ENCODE measurements around the gene IL20RB.

IL20RB gene

DNA sequence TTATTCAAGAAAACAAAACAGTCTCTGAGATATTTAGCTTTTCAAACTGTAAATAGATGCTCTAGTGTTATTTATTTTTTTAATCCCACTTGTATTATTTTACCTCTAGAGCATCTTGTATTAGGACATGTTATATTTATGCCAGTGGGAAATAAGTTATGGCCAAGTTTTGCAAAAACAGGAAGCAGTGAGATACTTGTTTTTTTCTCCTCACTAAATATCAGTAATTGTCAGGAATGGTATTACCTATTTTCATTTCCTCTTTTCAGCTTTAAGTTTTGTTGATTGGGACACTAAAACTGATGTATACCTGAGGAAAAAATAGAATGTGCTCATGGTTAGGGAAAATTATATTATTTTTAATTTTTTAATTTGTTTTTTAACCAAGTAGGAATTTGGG is 8.6 kb upstream of the IL20RB start:
- Histone ChIP-seq H3K27me3 (ENCODE audit: low read depth, low read length) (no peaks in the 10 kb centered on the region), H3K79me2 (ENCODE audit: low read length) (no peaks in the 10 kb centered on the region), H3K4me2 (ENCODE audit: low read length) (no peak overlapping the region), H2AFZ (ENCODE audit: low read depth, low read length) (no peak overlapping the region), H3K4me1 (ENCODE audit: low read length) (peaks cover 12% of the 10 kb centered on the region), H3K9ac (ENCODE audit: low read length) (no peak overlapping the region), H3K4me3 (ENCODE audit: low read length) (no peak overlapping the region), H3K27ac (ENCODE audit: low read length) (no peak overlapping the region), H3K36me3 (replicated peaks; ENCODE audit: low read depth, low read length) (peaks cover 6% of the 10 kb centered on the region), H3K9me3 (ENCODE audit: insufficient read depth, low read length) (no peaks in the 10 kb centered on the region), H4K20me1 (ENCODE audit: insufficient read depth, low read length) (no peaks in the 10 kb centered on the region)
- TF ChIP-seq EZH2phosphoT487 (IDR thresholded peaks at IDR 0.05; ENCODE audit: low read depth): no peak
- TF ChIP-seq, protein P1, sequence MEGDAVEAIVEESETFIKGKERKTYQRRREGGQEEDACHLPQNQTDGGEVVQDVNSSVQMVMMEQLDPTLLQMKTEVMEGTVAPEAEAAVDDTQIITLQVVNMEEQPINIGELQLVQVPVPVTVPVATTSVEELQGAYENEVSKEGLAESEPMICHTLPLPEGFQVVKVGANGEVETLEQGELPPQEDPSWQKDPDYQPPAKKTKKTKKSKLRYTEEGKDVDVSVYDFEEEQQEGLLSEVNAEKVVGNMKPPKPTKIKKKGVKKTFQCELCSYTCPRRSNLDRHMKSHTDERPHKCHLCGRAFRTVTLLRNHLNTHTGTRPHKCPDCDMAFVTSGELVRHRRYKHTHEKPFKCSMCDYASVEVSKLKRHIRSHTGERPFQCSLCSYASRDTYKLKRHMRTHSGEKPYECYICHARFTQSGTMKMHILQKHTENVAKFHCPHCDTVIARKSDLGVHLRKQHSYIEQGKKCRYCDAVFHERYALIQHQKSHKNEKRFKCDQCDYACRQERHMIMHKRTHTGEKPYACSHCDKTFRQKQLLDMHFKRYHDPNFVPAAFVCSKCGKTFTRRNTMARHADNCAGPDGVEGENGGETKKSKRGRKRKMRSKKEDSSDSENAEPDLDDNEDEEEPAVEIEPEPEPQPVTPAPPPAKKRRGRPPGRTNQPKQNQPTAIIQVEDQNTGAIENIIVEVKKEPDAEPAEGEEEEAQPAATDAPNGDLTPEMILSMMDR (IDR thresholded peaks at IDR 0.05; ENCODE audit: low read depth, low read length): no peak

DNA sequence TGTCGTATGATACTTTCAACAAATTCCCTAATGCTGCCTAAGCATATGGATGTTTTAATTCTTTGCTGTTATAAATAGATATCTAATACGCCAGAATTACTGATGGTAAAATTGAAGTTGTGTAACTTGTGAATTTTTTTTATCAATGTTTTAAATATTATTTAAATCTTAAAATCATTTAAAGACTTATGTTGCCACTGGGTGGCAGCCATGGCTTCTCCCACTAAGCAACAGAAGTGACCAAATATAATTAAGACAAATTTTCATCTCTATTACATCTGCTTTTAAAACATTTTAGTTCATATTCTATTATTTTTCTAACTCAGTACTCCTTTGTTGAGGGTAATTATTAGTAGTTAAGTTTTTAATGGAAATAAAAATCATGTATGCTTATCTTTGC is 8.1 kb upstream of the IL20RB start:
- peaks cover 6% of the 10 kb centered on the region for H3K36me3 ChIP-seq (replicated peaks; ENCODE audit: low read depth, low read length)
- no peaks in the 10 kb centered on the region for H3K27me3 ChIP-seq (ENCODE audit: low read depth, low read length)
- H4K20me1 ChIP-seq (ENCODE audit: insufficient read depth, low read length): no peaks in the 10 kb centered on the region
- H3K4me2 ChIP-seq (ENCODE audit: low read length): no peak overlapping the region
- no peaks in the 10 kb centered on the region for H3K79me2 ChIP-seq (ENCODE audit: low read length)
- H3K27ac ChIP-seq (ENCODE audit: low read length): no peak overlapping the region
- H3K9ac ChIP-seq (ENCODE audit: low read length): no peak overlapping the region
- TF ChIP-seq, protein P1 (IDR thresholded peaks at IDR 0.05; ENCODE audit: low read depth, low read length): peak; percentile 9; the same call in 1 of the 2 replicates
- TF ChIP-seq EZH2phosphoT487 (IDR thresholded peaks at IDR 0.05; ENCODE audit: low read depth): no peak
- H3K4me3 ChIP-seq (ENCODE audit: low read length): no peak overlapping the region
- H3K4me1 ChIP-seq (ENCODE audit: low read length): peaks cover 12% of the 10 kb centered on the region
- H2AFZ ChIP-seq (ENCODE audit: low read depth, low read length): no peak overlapping the region
- H3K9me3 ChIP-seq (ENCODE audit: insufficient read depth, low read length): no peaks in the 10 kb centered on the region

DNA sequence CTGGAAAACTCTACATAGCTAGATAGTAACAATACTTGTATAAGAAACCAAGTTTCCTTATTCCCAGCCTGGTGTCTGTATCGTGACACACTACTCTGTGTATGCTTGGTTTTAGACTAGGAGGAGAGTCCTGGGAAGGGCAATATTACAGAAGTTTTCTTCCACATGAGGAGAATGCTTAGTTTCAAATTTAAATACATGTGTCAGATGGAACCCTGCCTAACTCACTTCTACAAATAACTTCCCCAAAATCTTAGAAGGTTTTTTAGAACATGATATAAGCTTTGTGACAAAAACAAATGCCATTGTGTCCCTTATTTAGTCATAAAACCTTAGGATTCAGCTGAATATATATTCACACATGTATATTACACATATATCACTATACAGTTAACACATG is 7.2 kb upstream of the IL20RB start:
- TF ChIP-seq, protein P1 (IDR thresholded peaks at IDR 0.05; ENCODE audit: low read depth, low read length): no peak
- TF ChIP-seq EZH2phosphoT487 (IDR thresholded peaks at IDR 0.05; ENCODE audit: low read depth): no peak
- peaks cover 4% of the 10 kb centered on the region for H3K36me3 ChIP-seq (replicated peaks; ENCODE audit: low read depth, low read length)

DNA sequence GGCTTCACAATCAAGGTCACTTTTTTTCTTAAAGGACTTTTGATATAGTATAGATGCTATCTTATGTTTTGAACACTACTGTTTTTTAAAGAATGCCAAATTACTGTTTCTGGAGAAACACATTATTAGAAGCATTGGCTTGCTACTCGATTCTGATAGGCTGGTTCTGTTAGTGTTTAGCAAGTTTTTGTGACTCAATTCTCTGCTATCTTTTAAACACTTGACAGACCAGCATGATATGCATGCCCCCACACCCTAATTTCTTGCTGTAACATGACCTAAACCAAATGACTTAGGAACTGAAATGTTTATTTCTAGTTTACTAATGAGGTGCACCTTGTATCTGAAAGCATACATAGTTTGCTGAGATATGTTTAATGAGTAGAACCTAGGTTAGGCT is 5.5 kb upstream of the IL20RB start:
- H3K4me1 ChIP-seq (ENCODE audit: low read length): peaks cover 12% of the 10 kb centered on the region
- no peak overlapping the region for H3K9ac ChIP-seq (ENCODE audit: low read length)
- no peak overlapping the region for H3K4me3 ChIP-seq (ENCODE audit: low read length)
- no peaks in the 10 kb centered on the region for H4K20me1 ChIP-seq (ENCODE audit: insufficient read depth, low read length)
- no peaks in the 10 kb centered on the region for H3K9me3 ChIP-seq (ENCODE audit: insufficient read depth, low read length)
- no peaks in the 10 kb centered on the region for H3K36me3 ChIP-seq (replicated peaks; ENCODE audit: low read depth, low read length)
- TF ChIP-seq, protein P1 (IDR thresholded peaks at IDR 0.05; ENCODE audit: low read depth, low read length): no peak
- no peak for TF ChIP-seq EZH2phosphoT487 (IDR thresholded peaks at IDR 0.05; ENCODE audit: low read depth)
- no peak overlapping the region for H3K4me2 ChIP-seq (ENCODE audit: low read length)
- H3K27me3 ChIP-seq (ENCODE audit: low read depth, low read length): no peaks in the 10 kb centered on the region
- H2AFZ ChIP-seq (ENCODE audit: low read depth, low read length): no peak overlapping the region
- H3K27ac ChIP-seq (ENCODE audit: low read length): no peak overlapping the region
- H3K79me2 ChIP-seq (ENCODE audit: low read length): no peaks in the 10 kb centered on the region

More for the DNA sequence above, 7.2 kb upstream of the IL20RB start:
- Histone ChIP-seq H3K27ac (ENCODE audit: low read length) (no peak overlapping the region), H3K9me3 (ENCODE audit: insufficient read depth, low read length) (no peaks in the 10 kb centered on the region), H3K4me1 (ENCODE audit: low read length) (peaks cover 12% of the 10 kb centered on the region), H4K20me1 (ENCODE audit: insufficient read depth, low read length) (no peaks in the 10 kb centered on the region), H3K9ac (ENCODE audit: low read length) (no peak overlapping the region), H3K4me2 (ENCODE audit: low read length) (no peak overlapping the region), H3K4me3 (ENCODE audit: low read length) (no peak overlapping the region), H3K79me2 (ENCODE audit: low read length) (no peaks in the 10 kb centered on the region), H3K27me3 (ENCODE audit: low read depth, low read length) (no peaks in the 10 kb centered on the region), H2AFZ (ENCODE audit: low read depth, low read length) (no peak overlapping the region)

All from OCI-LY3 (cell line).